Parathyroid adenoma (tissue), 2 donors: ENCODE measurements around the gene NGLY1.

Source experiments
- H2AFZ ChIP-seq: fragments of 300-600 bp; sonication (generic); one replicate; pipeline ENCODE4 v1.7.0; 2017; ENCODE audit warnings: antibody characterized with exemption, mild to moderate bottlenecking
- H3K27ac ChIP-seq: fragments of 300-600 bp; sonication (generic); one replicate; pipeline ENCODE4 v1.7.0; 2017
- H3K27me3 ChIP-seq: fragments of 300-600 bp; sonication (generic); one replicate; pipeline ENCODE4 v1.7.0; 2017; ENCODE audit warnings: low read length; ENCODE audit not compliant: control insufficient read depth, insufficient read depth
- H3K36me3 ChIP-seq: fragments of 300-600 bp; sonication (generic); one replicate; pipeline ENCODE4 v1.7.0; 2017; ENCODE audit warnings: low read length; ENCODE audit not compliant: control insufficient read depth, insufficient read depth
- H3K4me1 ChIP-seq: fragments of 300-600 bp; sonication (generic); one replicate; pipeline ENCODE4 v1.7.0; 2017; ENCODE audit warnings: control low read depth
- H3K4me2 ChIP-seq: fragments of 300-600 bp; sonication (generic); one replicate; pipeline ENCODE4 v1.7.0; 2017; ENCODE audit warnings: low read length
- H3K4me3 ChIP-seq: fragments of 300-600 bp; sonication (generic); one replicate; pipeline ENCODE4 v1.7.0; 2017; ENCODE audit warnings: low read depth, low read length
- H3K79me2 ChIP-seq: fragments of 300-600 bp; sonication (generic); one replicate; pipeline ENCODE4 v1.7.0; 2017; ENCODE audit warnings: control low read depth
- H3K9ac ChIP-seq: fragments of 300-600 bp; sonication (generic); one replicate; pipeline ENCODE4 v1.7.0; 2017; ENCODE audit warnings: mild to moderate bottlenecking
- H3K9me3 ChIP-seq: fragments of 300-600 bp; sonication (generic); one replicate; pipeline ENCODE4 v1.7.0; 2017; ENCODE audit warnings: low read length; ENCODE audit not compliant: control insufficient read depth
- TF ChIP-seq, protein P1 (sequence below): fragments of 300-600 bp; sonication (generic); IDR thresholded peaks from one replicate; pipeline ENCODE4 v1.7.0; 2017; ENCODE audit warnings: antibody characterized with exemption, mild to moderate bottlenecking
- donor health status: primary hyperparathyroidism.

NGLY1 gene

DNA sequence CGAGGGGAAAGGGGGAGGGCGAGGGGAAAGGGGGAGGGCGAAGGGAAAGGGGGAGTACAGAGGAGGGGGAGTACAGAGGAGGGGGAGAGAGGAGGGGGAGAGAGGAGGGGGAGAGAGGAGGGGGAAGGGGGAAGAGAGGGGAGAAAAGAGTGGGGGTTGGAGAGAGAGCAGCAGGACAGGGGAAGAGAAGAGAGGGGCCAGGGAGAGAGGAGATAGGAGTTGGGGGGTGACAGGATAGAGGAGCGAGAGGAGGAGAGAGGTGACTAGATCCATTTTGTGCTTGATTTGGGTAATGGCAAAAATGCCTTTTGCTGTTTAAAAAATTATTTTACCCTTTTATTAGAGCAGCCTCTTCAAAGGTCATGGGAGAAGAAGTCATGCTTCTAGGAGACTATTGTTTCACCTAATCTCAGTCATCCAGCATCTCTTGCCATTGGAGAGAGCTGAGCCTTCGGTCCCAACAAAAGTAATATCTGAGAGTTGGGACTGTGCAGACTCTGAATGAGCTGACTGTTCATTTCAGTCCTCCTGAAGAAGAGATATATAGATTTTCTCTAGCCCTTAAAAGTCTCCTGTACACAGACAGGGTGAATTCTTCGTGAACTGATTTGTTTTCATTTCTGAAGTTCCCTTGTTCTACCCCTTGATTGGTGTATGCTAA lies 103.5 kb downstream of the NGLY1 start:
- no peak overlapping the region for H3K4me3 ChIP-seq
- TF ChIP-seq, protein P1, sequence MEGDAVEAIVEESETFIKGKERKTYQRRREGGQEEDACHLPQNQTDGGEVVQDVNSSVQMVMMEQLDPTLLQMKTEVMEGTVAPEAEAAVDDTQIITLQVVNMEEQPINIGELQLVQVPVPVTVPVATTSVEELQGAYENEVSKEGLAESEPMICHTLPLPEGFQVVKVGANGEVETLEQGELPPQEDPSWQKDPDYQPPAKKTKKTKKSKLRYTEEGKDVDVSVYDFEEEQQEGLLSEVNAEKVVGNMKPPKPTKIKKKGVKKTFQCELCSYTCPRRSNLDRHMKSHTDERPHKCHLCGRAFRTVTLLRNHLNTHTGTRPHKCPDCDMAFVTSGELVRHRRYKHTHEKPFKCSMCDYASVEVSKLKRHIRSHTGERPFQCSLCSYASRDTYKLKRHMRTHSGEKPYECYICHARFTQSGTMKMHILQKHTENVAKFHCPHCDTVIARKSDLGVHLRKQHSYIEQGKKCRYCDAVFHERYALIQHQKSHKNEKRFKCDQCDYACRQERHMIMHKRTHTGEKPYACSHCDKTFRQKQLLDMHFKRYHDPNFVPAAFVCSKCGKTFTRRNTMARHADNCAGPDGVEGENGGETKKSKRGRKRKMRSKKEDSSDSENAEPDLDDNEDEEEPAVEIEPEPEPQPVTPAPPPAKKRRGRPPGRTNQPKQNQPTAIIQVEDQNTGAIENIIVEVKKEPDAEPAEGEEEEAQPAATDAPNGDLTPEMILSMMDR = no peak
- no peak overlapping the region for H2AFZ ChIP-seq
- H3K27me3 ChIP-seq = no peaks in the 10 kb centered on the region
- H3K9ac ChIP-seq = no peak overlapping the region
- H3K36me3 ChIP-seq = no peaks in the 10 kb centered on the region
- H3K4me2 ChIP-seq = no peak overlapping the region
- H3K4me1 ChIP-seq = no peaks in the 10 kb centered on the region
- H3K79me2 ChIP-seq = no peaks in the 10 kb centered on the region
- H3K9me3 ChIP-seq = no peaks in the 10 kb centered on the region
- no peak overlapping the region for H3K27ac ChIP-seq

- Histone ChIP-seq H3K27ac (no peak overlapping the region), H3K36me3 (no peaks in the 10 kb centered on the region), H3K9ac (no peak overlapping the region), H3K9me3 (no peaks in the 10 kb centered on the region), H3K4me3 (no peak overlapping the region), H3K27me3 (no peaks in the 10 kb centered on the region), H3K4me2 (no peak overlapping the region), H3K4me1 (no peaks in the 10 kb centered on the region), H3K79me2 (no peaks in the 10 kb centered on the region), H2AFZ (no peak overlapping the region)
- TF ChIP-seq, protein P1 = no peak
Measured at GRCh38 chr3:25679166-25679565, 104.1 kb downstream of the NGLY1 start.

- TF ChIP-seq, protein P1 = no peak
- H3K9ac ChIP-seq = no peak overlapping the region
- H3K27ac ChIP-seq = no peak overlapping the region
- no peak overlapping the region for H3K4me2 ChIP-seq
- no peaks in the 10 kb centered on the region for H3K27me3 ChIP-seq
- no peak overlapping the region for H2AFZ ChIP-seq
- no peaks in the 10 kb centered on the region for H3K9me3 ChIP-seq
- no peak overlapping the region for H3K4me3 ChIP-seq
- H3K36me3 ChIP-seq = no peaks in the 10 kb centered on the region
- no peaks in the 10 kb centered on the region for H3K4me1 ChIP-seq
- H3K79me2 ChIP-seq = no peaks in the 10 kb centered on the region
Measured at GRCh38 chr3:25678581-25678980, 104.7 kb downstream of the NGLY1 start.

GRCh38 chr3:25677121-25677520 lies 106.1 kb downstream of the NGLY1 start:
- no peaks in the 10 kb centered on the region for H3K27me3 ChIP-seq
- TF ChIP-seq, protein P1 = no peak
- no peaks in the 10 kb centered on the region for H3K9me3 ChIP-seq
- H3K79me2 ChIP-seq = no peaks in the 10 kb centered on the region
- H3K4me2 ChIP-seq = no peak overlapping the region
- no peaks in the 10 kb centered on the region for H3K36me3 ChIP-seq
- H3K4me3 ChIP-seq = no peak overlapping the region
- no peak overlapping the region for H2AFZ ChIP-seq
- H3K27ac ChIP-seq = no peak overlapping the region
- no peaks in the 10 kb centered on the region for H3K4me1 ChIP-seq
- no peak overlapping the region for H3K9ac ChIP-seq

DNA sequence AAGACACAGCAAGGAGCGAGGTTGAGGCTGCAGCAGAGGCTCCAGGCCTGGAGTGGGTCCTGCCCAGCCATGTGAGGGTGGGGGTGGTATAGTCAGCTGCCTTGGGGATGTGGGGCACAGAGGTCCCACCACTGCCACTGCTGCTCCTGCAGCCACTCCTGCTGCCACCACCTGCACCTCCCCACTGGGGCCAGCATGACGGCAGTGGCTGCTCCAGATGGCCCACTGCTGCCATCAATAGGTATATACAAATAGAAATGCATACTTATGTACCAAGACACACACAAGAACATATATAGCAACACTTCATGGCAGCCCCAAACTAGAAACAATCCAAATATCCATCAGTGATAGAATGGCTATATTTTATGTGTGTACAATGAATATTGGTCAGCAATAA lies 108.6 kb downstream of the NGLY1 start:
- Histone ChIP-seq H3K27ac (no peak overlapping the region), H3K9ac (no peak overlapping the region), H3K27me3 (no peaks in the 10 kb centered on the region), H3K79me2 (no peaks in the 10 kb centered on the region), H3K4me2 (no peak overlapping the region), H2AFZ (no peak overlapping the region), H3K36me3 (no peaks in the 10 kb centered on the region), H3K4me3 (no peak overlapping the region), H3K4me1 (no peaks in the 10 kb centered on the region), H3K9me3 (no peaks in the 10 kb centered on the region)
- TF ChIP-seq, protein P1 = no peak
